SK-N-MC (cell line): ENCODE results near the gene KRT20.

Experiments
- EZH2 ChIP-seq: fragments of 200-600 bp; sonication (generic); IDR thresholded peaks from one replicate; pipeline ENCODE4 v1.6.1; 2017; ENCODE audit warnings: antibody characterized with exemption
- FOXP2 ChIP-seq: optimal IDR thresholded peaks from 2 replicates; pipeline ENCODE3; 2011; ENCODE audit warnings: mild to moderate bottlenecking, moderate library complexity; ENCODE audit not compliant: insufficient read depth; ENCODE audit errors: extremely low read length, control extremely low read depth
- POLR2AphosphoS5 ChIP-seq: IDR thresholded peaks from 2 replicates; pipeline ENCODE4 v1.6.1; 2012; ENCODE audit warnings: mild to moderate bottlenecking, low read depth, low read length, borderline replicate concordance

DNA sequence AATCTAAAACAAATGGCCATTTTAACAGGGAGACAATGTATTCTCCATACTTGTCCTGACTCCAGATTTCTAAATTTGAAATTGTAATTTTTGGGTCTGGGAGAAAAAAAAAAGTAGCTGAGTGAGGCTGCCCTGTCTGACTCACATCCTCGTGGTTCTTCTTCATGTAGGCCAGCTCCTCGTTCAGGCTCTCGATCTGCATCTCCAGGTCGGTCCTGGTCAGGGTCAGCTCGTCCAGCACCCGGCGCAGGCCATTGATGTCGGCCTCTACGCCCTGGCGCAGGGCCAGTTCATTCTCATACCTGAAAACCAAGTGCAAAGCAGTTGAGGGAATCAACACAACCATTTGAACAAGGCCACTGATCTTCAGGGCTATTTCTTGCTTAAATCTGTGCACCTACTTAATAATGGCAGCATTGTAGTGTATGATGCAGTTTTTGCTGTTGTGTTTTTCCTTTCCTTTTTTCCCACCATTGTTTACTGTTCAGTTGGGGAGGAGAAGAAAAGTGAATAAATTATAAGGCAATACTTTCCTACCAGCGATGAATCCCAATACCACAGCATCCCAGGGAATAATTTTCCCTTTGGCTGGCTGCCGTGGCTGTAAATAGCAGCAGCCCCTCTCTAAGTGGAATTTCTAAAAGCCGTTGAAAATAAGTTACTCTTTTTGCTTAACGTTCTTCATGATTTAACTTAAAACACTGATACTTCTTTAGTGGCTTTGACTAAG, 20.2 kb downstream of the KRT20 start:
- no peak for TF ChIP-seq EZH2
- TF ChIP-seq POLR2AphosphoS5 = no peak
- TF ChIP-seq FOXP2 = no peak
